ENCODE data around the gene WNT9A.

- TF ChIP-seq MAX (IDR thresholded peaks at IDR 0.05) = no peak
- no peak for TF ChIP-seq TCF12 (IDR thresholded peaks at IDR 0.05; ENCODE audit: low read depth)
- no peak for TF ChIP-seq REST (IDR thresholded peaks at IDR 0.05; ENCODE audit: low read depth)
- TF ChIP-seq TAF1 (IDR thresholded peaks at IDR 0.05; ENCODE audit: low read depth) = no peak
- no peak for TF ChIP-seq CEBPB (IDR thresholded peaks at IDR 0.05)
- no peak for TF ChIP-seq TEAD4 (IDR thresholded peaks at IDR 0.05)
Measured at GRCh38 chr1:227928811-227929375, 18.8 kb downstream of the WNT9A start.
